Measurements from ENCODE around the gene DOC2A. TPM values are rescaled to one million over a fixed set of nuclear protein-coding genes. Genes with fewer than 3 reads are reported as not detected.

Gene DOC2A
- total RNA-seq, 1 experiment from 2014 or later, result 3.2 TPM

DNA sequence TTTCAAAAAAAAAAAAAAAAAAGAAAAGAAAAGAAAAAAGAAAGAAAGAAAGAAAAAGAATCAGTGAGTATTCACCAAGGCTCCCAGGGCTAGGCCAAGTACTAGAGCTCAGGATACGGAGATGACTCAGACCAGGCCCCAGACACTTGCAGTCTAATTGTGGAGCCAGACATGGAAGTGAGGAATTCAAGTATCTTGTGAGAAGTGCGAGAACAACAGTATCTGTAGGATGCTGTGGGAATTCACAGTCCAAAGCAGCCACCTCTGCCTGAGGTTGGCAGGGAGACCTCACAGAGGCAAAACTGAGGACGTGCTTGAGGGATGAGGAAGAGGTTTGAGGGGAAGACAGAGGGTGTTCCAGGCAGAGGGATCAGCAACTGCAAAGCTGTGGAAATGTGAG is 40.7 kb upstream of the DOC2A start:
- no peaks in the 10 kb centered on the region; the same call in 1 of the 2 replicates for H3K36me3 ChIP-seq (ENCODE audit: control insufficient read depth, insufficient read depth, low read length)
- intact Hi-C loops (cut with micrococcal nuclease; ENCODE audit: unreplicated experiment) (no loop called here), in situ Hi-C loops (cut with HindIII; ENCODE audit: low pct_unique_long_range_greater_than_20kb, low sequenced_read_pairs) (no loop called here)
- DNase-seq (ENCODE audit: low read depth, low spot score) (no peak), ATAC-seq (no peak)
- ChIA-PET CTCF (no interaction called here), POLR2A (no interaction called here)
- H3K4me3 ChIP-seq (ENCODE audit: low read depth in 2 of 2, low read length in 2 of 2), result no peak overlapping the region
- TF ChIP-seq, protein P1, sequence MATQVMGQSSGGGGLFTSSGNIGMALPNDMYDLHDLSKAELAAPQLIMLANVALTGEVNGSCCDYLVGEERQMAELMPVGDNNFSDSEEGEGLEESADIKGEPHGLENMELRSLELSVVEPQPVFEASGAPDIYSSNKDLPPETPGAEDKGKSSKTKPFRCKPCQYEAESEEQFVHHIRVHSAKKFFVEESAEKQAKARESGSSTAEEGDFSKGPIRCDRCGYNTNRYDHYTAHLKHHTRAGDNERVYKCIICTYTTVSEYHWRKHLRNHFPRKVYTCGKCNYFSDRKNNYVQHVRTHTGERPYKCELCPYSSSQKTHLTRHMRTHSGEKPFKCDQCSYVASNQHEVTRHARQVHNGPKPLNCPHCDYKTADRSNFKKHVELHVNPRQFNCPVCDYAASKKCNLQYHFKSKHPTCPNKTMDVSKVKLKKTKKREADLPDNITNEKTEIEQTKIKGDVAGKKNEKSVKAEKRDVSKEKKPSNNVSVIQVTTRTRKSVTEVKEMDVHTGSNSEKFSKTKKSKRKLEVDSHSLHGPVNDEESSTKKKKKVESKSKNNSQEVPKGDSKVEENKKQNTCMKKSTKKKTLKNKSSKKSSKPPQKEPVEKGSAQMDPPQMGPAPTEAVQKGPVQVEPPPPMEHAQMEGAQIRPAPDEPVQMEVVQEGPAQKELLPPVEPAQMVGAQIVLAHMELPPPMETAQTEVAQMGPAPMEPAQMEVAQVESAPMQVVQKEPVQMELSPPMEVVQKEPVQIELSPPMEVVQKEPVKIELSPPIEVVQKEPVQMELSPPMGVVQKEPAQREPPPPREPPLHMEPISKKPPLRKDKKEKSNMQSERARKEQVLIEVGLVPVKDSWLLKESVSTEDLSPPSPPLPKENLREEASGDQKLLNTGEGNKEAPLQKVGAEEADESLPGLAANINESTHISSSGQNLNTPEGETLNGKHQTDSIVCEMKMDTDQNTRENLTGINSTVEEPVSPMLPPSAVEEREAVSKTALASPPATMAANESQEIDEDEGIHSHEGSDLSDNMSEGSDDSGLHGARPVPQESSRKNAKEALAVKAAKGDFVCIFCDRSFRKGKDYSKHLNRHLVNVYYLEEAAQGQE (IDR thresholded peaks at IDR 0.05; ENCODE audit: insufficient read depth in 1 of 2, low read depth in 2 of 2, low read length in 1 of 2), result no peak
- TF ChIP-seq, protein P2, sequence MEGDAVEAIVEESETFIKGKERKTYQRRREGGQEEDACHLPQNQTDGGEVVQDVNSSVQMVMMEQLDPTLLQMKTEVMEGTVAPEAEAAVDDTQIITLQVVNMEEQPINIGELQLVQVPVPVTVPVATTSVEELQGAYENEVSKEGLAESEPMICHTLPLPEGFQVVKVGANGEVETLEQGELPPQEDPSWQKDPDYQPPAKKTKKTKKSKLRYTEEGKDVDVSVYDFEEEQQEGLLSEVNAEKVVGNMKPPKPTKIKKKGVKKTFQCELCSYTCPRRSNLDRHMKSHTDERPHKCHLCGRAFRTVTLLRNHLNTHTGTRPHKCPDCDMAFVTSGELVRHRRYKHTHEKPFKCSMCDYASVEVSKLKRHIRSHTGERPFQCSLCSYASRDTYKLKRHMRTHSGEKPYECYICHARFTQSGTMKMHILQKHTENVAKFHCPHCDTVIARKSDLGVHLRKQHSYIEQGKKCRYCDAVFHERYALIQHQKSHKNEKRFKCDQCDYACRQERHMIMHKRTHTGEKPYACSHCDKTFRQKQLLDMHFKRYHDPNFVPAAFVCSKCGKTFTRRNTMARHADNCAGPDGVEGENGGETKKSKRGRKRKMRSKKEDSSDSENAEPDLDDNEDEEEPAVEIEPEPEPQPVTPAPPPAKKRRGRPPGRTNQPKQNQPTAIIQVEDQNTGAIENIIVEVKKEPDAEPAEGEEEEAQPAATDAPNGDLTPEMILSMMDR (IDR thresholded peaks at IDR 0.05), result no peak
- TF ChIP-seq SIN3A (IDR thresholded peaks at IDR 0.05; ENCODE audit: borderline replicate concordance, insufficient read depth, low read depth, low read length) (no peak), TCF7L2 (IDR thresholded peaks at IDR 0.05; ENCODE audit: low read depth, low read length) (no peak), POLR2AphosphoS5 (IDR thresholded peaks at IDR 0.05; ENCODE audit: low read depth, low read length) (no peak)
- H3K27me3 ChIP-seq (ENCODE audit: control insufficient read depth, insufficient read depth, low read length), result no peaks in the 10 kb centered on the region
- H3K4me1 ChIP-seq (ENCODE audit: control insufficient read depth, insufficient read depth, low read length), result peaks cover 19% of the 10 kb centered on the region
- peak overlapping the region; percentile 68 for H3K27ac ChIP-seq (ENCODE audit: low read length)
- BruUV-seq (replicated peaks), result no TSS peak
- no peaks in the 10 kb centered on the region for H3K9me3 ChIP-seq (ENCODE audit: control insufficient read depth, insufficient read depth, low read depth, low read length)

DNA sequence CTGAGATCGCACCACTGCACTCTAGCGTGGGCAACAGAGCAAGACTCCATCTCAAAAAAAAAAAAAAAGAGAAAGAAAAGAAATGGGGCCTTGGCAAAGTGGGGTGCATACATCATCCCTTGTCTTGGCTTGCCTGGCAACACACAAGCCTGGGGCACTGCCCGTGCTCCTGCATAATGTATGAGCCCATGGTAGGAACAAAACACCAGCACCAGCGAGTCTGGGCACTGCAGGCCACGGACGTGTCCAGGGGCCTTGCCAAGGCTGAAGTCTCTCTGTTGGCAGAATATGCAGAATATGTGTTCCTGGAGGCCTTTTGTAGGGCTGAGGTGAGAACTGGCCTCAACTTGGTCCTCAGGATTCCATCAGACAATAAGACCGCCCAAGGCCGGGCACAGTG is 39.0 kb upstream of the DOC2A start:
- no peak for TF ChIP-seq POLR2AphosphoS5 (IDR thresholded peaks at IDR 0.05; ENCODE audit: low read depth, low read length)
- TF ChIP-seq SIN3A (IDR thresholded peaks at IDR 0.05; ENCODE audit: borderline replicate concordance, insufficient read depth, low read depth, low read length), result no peak
- TF ChIP-seq, protein P2 (IDR thresholded peaks at IDR 0.05), result no peak
- TF ChIP-seq, protein P1 (IDR thresholded peaks at IDR 0.05; ENCODE audit: insufficient read depth in 1 of 2, low read depth in 2 of 2, low read length in 1 of 2), result no peak
- no peak for TF ChIP-seq TCF7L2 (IDR thresholded peaks at IDR 0.05; ENCODE audit: low read depth, low read length)
- POLR2A ChIA-PET, result no interaction called here
- in situ Hi-C loops (cut with HindIII; ENCODE audit: low pct_unique_long_range_greater_than_20kb, low sequenced_read_pairs), result no loop called here
- DNase-seq (ENCODE audit: low read depth, low spot score) (no peak), ATAC-seq (no peak)
- Histone ChIP-seq H3K4me3 (ENCODE audit: low read depth in 2 of 2, low read length in 2 of 2) (no peak overlapping the region), H3K36me3 (ENCODE audit: control insufficient read depth, insufficient read depth, low read length) (no peaks in the 10 kb centered on the region; the same call in 1 of the 2 replicates), H3K27me3 (ENCODE audit: control insufficient read depth, insufficient read depth, low read length) (no peaks in the 10 kb centered on the region), H3K27ac (ENCODE audit: low read length) (no peak overlapping the region), H3K9me3 (ENCODE audit: control insufficient read depth, insufficient read depth, low read depth, low read length) (no peaks in the 10 kb centered on the region), H3K4me1 (ENCODE audit: control insufficient read depth, insufficient read depth, low read length) (peaks cover 13% of the 10 kb centered on the region)
- intact Hi-C loops (cut with micrococcal nuclease; ENCODE audit: unreplicated experiment), result no loop called here
- CTCF ChIA-PET, result no interaction called here
- no TSS peak for BruUV-seq (replicated peaks)
